ENCODE results near the gene DENND1B.

DENND1B gene

GRCh38 chr1:197683895-197684553 is 91.3 kb downstream of the DENND1B start:
- no peak for DNase-seq (ENCODE audit: low read depth)

- DNase-seq (ENCODE audit: low read depth): no peak
These were observed 92.0 kb downstream of the DENND1B start for GRCh38 chr1:197683280-197683679.

DNA sequence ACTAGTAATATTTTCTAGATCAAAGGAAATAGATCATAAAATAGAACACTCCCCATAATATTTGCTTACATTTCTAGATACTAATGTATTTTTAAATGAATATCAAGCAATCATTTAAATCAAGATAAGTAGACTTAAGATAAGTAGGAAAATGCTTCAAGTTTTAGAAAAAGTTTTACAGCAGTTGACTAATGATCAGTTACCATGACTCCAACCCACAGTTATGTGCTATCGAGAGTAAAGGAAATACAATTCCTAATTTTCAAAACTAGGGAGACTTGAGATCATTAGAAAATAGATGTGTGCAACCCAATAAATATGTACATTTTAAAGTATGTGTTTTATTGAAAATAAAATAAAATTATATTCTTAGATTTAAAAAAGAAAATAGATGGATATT is 95.0 kb downstream of the DENND1B start:
- no peak for DNase-seq (ENCODE audit: low read depth)

GRCh38 chr1:197677752-197678295 is 97.5 kb downstream of the DENND1B start:
- no peak for DNase-seq (ENCODE audit: low read depth)

- DNase-seq (ENCODE audit: low read depth): no peak
These were observed 98.0 kb downstream of the DENND1B start for GRCh38 chr1:197677313-197677712.

DNA sequence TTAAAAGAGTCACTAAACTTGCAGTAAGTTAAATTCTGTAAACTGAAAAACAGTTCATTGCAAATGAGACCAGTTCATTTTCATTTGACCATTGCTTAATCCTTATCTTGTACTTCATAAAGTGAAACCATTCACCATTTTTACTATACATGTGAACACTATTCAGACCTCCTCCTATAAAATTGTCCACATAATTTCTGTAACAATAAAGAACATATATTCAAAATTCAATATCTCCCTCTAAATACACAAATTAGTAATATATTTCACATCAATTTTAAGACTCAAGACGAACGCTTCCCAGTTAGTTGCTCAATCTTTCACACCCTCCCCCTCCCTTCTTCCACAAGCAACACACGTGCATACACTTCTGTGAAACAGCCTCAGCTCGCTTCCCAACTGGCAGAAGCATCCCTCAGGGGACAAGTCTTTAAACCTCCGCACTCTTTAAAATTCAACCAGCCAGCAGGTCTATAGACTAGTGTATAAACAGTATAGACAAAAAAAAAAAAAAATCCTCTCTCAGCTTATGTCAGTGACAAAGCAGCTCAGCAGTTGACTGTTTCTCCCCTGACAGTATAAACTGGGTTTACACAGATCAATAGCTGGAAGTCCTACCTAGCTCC is 99.6 kb downstream of the DENND1B start:
- no peak for DNase-seq (ENCODE audit: low read depth)

GRCh38 chr1:197674286-197674685 is 101.0 kb downstream of the DENND1B start:
- DNase-seq (ENCODE audit: low read depth): no peak

GRCh38 chr1:197673292-197673691 is 102.0 kb downstream of the DENND1B start:
- DNase-seq (ENCODE audit: low read depth): no peak

GRCh38 chr1:197672347-197672746 is 102.9 kb downstream of the DENND1B start:
- no peak for DNase-seq (ENCODE audit: low read depth)

- no peak for DNase-seq (ENCODE audit: low read depth)
These were observed 103.4 kb downstream of the DENND1B start for GRCh38 chr1:197671920-197672319.

GRCh38 chr1:197671140-197671539 is 104.1 kb downstream of the DENND1B start:
- DNase-seq (ENCODE audit: low read depth): no peak

DNA sequence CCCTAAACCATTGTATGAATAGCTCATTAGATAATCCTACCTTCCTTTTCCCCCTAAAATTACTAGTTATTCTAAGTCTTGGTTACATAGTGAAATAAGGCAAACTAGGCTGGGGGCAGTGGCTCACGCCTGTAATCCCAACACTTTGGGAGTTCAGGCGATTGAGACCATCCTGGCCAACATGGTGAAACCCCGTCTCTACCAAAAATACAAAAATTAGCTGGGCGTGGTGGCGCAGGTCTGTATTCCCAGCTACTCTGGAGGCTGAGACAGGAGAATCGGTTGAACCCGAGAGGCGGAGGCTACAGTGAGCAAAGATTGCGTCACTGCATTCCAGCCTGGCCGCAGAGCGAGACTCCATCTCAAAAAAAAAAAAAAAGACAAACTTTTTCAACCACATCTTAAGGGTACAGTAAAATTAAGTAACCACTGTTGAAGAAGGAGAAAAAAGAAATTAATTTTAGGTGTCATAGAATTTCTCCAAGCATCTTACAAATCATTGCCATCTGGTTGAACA is 108.5 kb downstream of the DENND1B start:
- DNase-seq (ENCODE audit: low read depth): no peak

DNA sequence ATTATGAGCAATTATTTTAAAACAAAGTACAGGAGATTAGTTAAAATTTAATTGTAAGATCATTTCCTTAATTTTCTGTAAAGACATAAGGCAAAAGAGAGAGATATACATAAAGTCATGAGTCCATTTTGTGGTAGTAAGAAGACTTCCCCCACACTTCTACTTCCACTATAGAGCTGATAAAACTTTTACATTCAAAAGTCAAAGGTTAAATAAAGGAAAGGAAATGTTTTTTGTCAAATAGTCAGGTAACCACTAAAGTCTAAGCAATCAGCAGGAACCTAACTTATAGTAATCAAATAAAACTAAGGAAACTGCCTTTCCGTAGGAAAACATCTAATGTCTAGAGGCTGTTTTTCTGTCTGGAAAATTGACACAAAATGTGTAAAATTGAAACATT is 110.9 kb downstream of the DENND1B start:
- no peak for DNase-seq (ENCODE audit: low read depth)

GRCh38 chr1:197663162-197663953 is 111.9 kb downstream of the DENND1B start:
- DNase-seq (ENCODE audit: low read depth): no peak

DNA sequence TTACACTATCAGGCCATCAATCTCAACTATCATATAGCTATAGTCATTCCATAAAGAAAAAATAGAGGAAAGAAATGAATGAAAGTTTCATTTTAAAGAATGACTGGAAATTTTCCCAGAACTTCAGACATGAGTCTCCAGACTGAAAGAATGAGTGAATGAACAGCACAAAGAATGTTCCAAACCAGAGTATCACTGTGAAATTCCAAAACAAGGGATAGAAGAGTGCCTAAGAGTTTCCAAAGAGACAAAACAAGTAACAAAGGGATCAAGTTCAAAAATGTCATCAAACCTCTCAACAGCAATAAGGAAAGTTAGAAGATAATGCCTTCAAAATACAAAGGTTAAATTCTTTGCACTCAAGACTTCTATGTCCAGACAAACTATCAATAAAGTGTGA is 114.9 kb downstream of the DENND1B start:
- no peak for DNase-seq (ENCODE audit: low read depth)

DNA sequence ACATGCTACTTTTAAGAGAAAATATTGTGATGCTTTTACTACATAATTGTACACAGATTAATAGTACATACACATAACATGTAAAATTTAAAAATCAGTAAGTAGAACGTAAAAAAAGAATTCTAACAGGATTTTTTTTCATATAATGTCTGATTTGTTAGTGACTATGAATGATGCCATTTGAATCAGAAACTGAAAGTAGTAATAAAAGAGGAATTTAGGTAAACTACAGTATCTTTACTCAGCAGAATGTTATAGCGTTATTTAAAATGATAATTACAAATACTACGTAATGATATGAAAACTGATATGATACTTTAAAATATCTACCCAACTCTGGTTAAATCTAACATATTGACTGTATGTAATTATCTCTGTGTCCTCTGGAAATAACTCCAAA is 116.1 kb downstream of the DENND1B start:
- no peak for DNase-seq (ENCODE audit: low read depth)

DNA sequence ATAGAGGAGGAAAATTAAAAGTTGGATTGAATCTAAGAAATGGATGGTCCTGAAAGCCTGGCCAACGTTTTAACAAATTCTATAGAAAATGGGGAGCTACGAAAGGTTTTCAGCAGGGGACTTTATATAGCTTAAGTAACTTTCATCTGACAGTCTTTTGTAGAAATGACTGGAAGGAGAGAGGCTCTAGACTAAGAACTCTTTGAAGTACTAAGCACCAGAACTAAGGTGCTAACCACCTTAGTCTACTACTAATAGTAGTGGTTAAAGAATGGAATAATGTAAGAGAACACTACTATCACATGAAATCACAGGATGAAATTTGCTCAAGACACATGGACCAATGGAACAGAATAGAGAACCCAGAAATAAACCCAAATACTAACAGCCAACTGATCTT is 126.1 kb downstream of the DENND1B start:
- DNase-seq (ENCODE audit: low read depth): no peak

- DNase-seq (ENCODE audit: low read depth): no peak
These were observed 137.0 kb downstream of the DENND1B start for GRCh38 chr1:197638316-197638715.

- DNase-seq (ENCODE audit: low read depth): no peak
These were observed 137.9 kb downstream of the DENND1B start for GRCh38 chr1:197637406-197637805.

DNA sequence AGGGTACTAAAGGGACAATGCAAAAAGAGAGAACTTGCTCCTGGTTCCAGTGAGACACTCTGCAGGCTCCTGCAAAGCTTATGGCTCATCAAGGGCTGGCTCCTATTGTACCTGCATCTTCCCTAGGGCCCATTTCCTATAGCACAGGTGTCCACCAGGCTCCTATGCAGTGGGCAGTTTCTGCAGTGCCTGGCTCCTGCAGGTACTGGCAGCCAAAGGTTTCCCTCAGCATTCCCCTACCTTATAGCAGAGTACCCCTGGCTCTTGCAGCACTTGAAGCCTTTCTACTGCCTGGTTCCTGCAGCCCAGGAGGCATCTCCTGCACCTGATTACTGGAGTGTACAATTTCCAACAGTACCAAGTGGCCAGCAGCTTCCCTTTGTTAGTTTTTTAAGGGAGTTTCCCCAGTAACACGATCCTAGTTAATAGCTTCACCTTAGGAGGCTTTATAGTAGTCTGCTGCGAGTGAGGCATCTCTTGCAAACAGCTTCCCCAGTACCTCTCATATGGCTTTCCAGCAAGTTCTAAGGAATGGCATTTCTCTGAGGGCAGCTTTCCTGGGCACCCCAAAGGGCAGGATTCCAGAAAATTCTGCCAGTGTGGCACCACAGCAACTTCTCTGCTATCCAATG is 141.7 kb downstream of the DENND1B start:
- no peak for DNase-seq (ENCODE audit: low read depth)

GRCh38 chr1:197632651-197633050 is 142.6 kb downstream of the DENND1B start:
- no peak for DNase-seq (ENCODE audit: low read depth)

- no peak for DNase-seq (ENCODE audit: low read depth)
These were observed 143.3 kb downstream of the DENND1B start for GRCh38 chr1:197632005-197632404.
